ENCODE data around the gene VWA8. TPM values are rescaled to one million over a fixed set of nuclear protein-coding genes. Genes with fewer than 3 reads are reported as not detected.

The VWA8 gene
- total RNA-seq, 1 donor from 2014 or later, result 19.6 TPM

DNA sequence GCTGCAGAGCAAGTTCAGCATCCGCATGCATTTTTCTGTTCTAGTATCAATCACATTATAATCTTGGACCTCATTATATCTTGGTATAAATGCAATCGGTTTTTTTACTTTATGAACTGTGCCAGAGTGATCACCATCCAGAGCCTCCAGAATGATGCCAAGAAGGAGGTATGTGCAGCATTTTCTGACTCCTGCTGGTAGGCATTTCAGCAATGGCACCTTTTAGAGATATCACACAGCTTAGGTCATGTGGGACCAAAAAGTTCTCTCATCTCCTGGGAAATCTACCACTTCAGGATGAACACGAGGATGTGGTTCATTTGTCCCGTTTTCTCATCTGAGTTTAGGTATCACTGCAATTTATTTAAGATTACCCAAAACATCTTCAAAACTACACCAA, 220.4 kb downstream of the VWA8 start:
- Mint-ChIP-seq H3K36me3 (no peaks in the 10 kb centered on the region), H3K9me3 (no peaks in the 10 kb centered on the region), H3K4me1 (ENCODE audit: unreplicated experiment) (no peaks in the 10 kb centered on the region), H3K4me3 (no peak overlapping the region), H3K27me3 (no peaks in the 10 kb centered on the region), H3K27ac (no peak overlapping the region)
- no peak for DNase-seq (ENCODE audit: extremely low spot score, unreplicated experiment)
- TF ChIP-seq, protein P1, sequence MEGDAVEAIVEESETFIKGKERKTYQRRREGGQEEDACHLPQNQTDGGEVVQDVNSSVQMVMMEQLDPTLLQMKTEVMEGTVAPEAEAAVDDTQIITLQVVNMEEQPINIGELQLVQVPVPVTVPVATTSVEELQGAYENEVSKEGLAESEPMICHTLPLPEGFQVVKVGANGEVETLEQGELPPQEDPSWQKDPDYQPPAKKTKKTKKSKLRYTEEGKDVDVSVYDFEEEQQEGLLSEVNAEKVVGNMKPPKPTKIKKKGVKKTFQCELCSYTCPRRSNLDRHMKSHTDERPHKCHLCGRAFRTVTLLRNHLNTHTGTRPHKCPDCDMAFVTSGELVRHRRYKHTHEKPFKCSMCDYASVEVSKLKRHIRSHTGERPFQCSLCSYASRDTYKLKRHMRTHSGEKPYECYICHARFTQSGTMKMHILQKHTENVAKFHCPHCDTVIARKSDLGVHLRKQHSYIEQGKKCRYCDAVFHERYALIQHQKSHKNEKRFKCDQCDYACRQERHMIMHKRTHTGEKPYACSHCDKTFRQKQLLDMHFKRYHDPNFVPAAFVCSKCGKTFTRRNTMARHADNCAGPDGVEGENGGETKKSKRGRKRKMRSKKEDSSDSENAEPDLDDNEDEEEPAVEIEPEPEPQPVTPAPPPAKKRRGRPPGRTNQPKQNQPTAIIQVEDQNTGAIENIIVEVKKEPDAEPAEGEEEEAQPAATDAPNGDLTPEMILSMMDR (conservative IDR thresholded peaks at IDR 0.05), result no peak

DNA sequence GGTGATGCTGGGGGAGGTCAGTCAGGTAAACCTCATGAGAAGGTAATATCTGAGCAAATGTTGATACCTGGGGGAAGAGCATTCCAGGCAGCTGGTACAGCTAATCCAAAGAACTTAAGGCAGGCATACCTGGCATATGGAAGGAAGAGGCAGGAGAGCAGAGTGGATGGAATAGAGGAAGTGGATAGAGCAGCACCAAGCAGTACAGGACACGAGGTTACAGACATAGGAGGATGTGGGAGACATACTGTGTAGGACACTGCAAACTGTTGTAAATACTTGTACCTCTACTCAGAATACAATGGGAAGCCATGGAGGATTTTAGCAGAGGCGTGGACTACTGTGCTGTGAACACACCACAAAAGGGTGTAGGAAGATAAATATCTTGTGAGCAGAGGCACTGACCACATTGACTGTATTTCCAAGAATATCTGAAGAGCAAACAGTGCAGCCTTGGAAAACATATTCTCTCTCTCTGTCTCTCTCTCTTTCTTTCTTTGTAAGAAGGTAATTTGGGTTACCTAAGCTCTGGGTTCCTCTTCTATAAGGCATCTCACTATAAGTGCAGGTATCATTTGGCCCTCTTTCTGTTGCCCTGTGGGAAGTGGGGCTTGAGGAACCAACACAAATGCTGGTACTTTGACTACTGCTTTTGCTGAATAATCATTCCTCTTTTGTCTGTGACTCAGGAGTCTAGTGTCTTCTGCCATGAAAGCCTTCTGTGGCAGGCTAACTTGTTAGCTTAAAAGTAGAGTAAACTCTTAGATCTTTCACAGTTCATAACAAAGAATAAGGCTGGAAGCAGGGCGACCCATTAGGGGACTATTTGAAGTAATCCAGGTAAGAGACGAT, 238.0 kb downstream of the VWA8 start:
- no peak overlapping the region for H3K27ac Mint-ChIP-seq
- H3K36me3 Mint-ChIP-seq, result peaks cover 3% of the 10 kb centered on the region
- no peak for DNase-seq (ENCODE audit: extremely low spot score, unreplicated experiment)
- H3K27me3 Mint-ChIP-seq, result no peaks in the 10 kb centered on the region
- H3K4me3 Mint-ChIP-seq, result no peak overlapping the region
- H3K4me1 Mint-ChIP-seq (ENCODE audit: unreplicated experiment), result no peaks in the 10 kb centered on the region
- TF ChIP-seq, protein P1 (conservative IDR thresholded peaks at IDR 0.05), result no peak
- no peaks in the 10 kb centered on the region for H3K9me3 Mint-ChIP-seq

DNA sequence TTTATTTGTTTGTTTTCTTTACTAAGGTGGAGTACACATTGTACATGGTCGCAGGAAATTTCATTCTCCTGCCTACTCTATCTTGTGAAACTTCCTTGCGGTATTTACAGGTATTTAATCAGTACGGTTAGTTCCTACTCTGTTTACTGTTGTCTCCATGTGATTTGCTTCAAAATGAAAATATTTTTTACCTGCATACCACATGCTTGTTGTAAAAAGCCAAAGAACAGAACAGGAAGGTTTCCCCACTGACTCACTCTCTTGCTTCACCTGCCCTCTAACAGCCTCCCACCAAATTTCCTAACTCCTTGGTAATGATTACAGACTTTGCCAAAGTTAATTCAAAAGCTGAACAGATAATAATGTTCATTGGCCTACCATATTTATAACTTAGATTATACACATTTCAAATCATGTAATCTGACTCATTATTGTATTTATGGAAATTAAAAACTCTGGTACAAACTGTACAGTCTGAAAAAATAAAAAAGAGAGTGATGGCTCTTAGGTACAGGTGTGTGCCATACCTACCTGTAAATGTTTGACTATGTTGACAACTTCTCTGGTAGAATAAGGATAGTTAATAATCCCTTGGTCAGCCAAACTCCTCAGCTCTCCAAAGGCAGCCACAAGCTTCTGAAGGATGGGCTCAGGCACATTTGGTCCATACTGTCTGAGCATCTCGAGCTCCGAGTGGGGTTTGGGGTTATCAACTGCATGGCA, 239.9 kb downstream of the VWA8 start:
- no peak for DNase-seq (ENCODE audit: extremely low spot score, unreplicated experiment)
- H3K4me3 Mint-ChIP-seq, result no peak overlapping the region

DNA sequence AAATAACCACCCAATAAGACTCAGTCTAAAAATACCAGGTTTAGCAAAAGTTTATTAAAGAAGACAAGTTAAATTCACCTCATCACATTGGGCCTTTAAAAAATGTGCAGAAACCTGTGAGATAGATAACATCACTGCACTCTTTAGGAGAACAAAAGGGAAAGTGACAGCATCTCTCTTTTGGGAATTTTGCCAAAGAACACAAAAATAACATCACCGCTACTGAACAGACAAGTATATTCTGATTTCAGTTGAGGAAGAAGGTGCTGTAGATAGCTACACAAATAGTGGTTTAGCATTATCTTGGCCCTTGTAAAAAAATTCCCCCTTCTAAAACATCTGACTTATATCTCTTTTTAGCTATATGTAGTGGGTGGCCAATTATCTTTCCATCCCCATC, 244.7 kb downstream of the VWA8 start:
- Mint-ChIP-seq H3K9me3 (no peaks in the 10 kb centered on the region), H3K27me3 (no peaks in the 10 kb centered on the region), H3K4me3 (no peak overlapping the region), H3K36me3 (peaks cover 3% of the 10 kb centered on the region), H3K4me1 (ENCODE audit: unreplicated experiment) (no peaks in the 10 kb centered on the region), H3K27ac (no peak overlapping the region)
- TF ChIP-seq, protein P1 (conservative IDR thresholded peaks at IDR 0.05), result no peak
- no peak for DNase-seq (ENCODE audit: extremely low spot score, unreplicated experiment)

More for the DNA sequence above, 239.9 kb downstream of the VWA8 start:
- H3K9me3 Mint-ChIP-seq, result no peaks in the 10 kb centered on the region
- no peaks in the 10 kb centered on the region for H3K4me1 Mint-ChIP-seq (ENCODE audit: unreplicated experiment)
- H3K36me3 Mint-ChIP-seq, result peaks cover 3% of the 10 kb centered on the region
- H3K27ac Mint-ChIP-seq, result no peak overlapping the region
- TF ChIP-seq, protein P1 (conservative IDR thresholded peaks at IDR 0.05), result no peak
- H3K27me3 Mint-ChIP-seq, result no peaks in the 10 kb centered on the region

DNA sequence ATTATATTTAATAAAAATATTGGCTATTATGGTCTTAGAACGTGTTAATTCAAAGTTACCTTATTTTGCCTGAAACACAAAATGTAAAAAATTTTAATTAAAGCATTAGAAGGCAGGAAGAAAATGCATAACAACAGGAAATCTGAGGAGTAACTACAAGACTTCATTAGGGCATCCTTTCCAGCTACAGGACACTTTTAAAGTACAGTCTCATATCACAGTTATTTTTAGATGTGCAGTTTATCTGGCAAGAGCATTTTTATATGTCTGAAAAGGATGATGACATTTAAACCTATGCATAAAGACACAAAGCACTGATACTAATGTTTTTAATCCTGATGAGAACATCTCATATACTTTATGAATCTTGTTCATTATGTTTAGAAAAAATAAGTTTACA, 247.5 kb downstream of the VWA8 start:
- DNase-seq (ENCODE audit: extremely low spot score, unreplicated experiment), result no peak
- Mint-ChIP-seq H3K4me3 (no peak overlapping the region), H3K36me3 (peaks cover 4% of the 10 kb centered on the region), H3K27ac (no peak overlapping the region), H3K4me1 (ENCODE audit: unreplicated experiment) (peaks cover 5% of the 10 kb centered on the region), H3K9me3 (peaks cover 4% of the 10 kb centered on the region), H3K27me3 (no peaks in the 10 kb centered on the region)
- TF ChIP-seq, protein P1 (conservative IDR thresholded peaks at IDR 0.05), result no peak

All from type B pancreatic cell (in vitro differentiated cells).